IMR-90 (cell line): ENCODE measurements around the gene CCDC142. TPM values are rescaled to one million over a fixed set of nuclear protein-coding genes. Genes with fewer than 3 reads are reported as not detected.

Experiments used
- ATAC-seq: fragments of 200-7000 bp; cut with Tn5 transposase; 2 replicates; pipeline ENCODE4 v1.9.1; 2020; ENCODE audit warnings: low read depth, mild to moderate bottlenecking, moderate library complexity
- BruUV-seq: library from RNA; stranded (reverse); fragments of 400-500 nt; replicated peaks from 2 replicates; lab custom pipeline; 2021; lab: Mats Ljungman, UMichigan
- CTCF ChIA-PET: fragments of 300-600 bp; formaldehyde crosslinking; extraction: SDS; loops from one replicate; lab custom pipeline; 2021; ENCODE audit warnings: antibody characterized with exemption; lab: Yijun Ruan, JAX
- POLR2A ChIA-PET: fragments of 300-600 bp; sonication (Branson Sonifier 250); formaldehyde crosslinking; loops from one replicate; lab custom pipeline; 2022; ENCODE audit warnings: antibody characterized with exemption; ENCODE audit not compliant: unreplicated experiment; lab: Charles Lee
- DNase-seq: peaks from one replicate; pipeline ENCODE4 v3.0.0; 2013
- H2AFZ ChIP-seq: replicated peaks from 2 replicates; pipeline ENCODE3; 2013; ENCODE audit warnings: low read length, mild to moderate bottlenecking; ENCODE audit not compliant: poor library complexity
- H2AK5ac ChIP-seq: 2 replicates; pipeline ENCODE4 v1.6.1; 2013; ENCODE audit warnings: low read depth, low read length, inconsistent platforms
- H2AK9ac ChIP-seq: replicated peaks from 2 replicates; pipeline ENCODE3; 2013; ENCODE audit warnings: mild to moderate bottlenecking, low read depth, low read length, moderate library complexity; ENCODE audit not compliant: poor library complexity
- H2BK120ac ChIP-seq: 2 replicates; pipeline ENCODE4 v1.6.1; 2013; ENCODE audit warnings: low read depth, low read length, inconsistent platforms
- H2BK15ac ChIP-seq: 3 replicates; pipeline ENCODE4 v1.6.1; 2013; ENCODE audit warnings: low read depth, low read length, inconsistent platforms
- H2BK20ac ChIP-seq: 2 replicates; pipeline ENCODE4 v1.6.1; 2013; ENCODE audit warnings: low read depth, mild to moderate bottlenecking, inconsistent platforms, low read length, moderate library complexity
- H2BK5ac ChIP-seq: 2 replicates; pipeline ENCODE4 v1.6.1; 2013; ENCODE audit warnings: mild to moderate bottlenecking, low read depth, low read length, inconsistent platforms; ENCODE audit not compliant: poor library complexity, severe bottlenecking
- H3K14ac ChIP-seq: replicated peaks from 2 replicates; pipeline ENCODE4 v1.6.1; 2013; ENCODE audit warnings: low read depth, low read length, inconsistent platforms
- H3K18ac ChIP-seq: 2 replicates; pipeline ENCODE4 v1.6.1; 2013; ENCODE audit warnings: low read depth, low read length, control low read depth
- H3K23ac ChIP-seq: 2 replicates; pipeline ENCODE4 v1.6.1; 2013; ENCODE audit warnings: low read depth, low read length, inconsistent platforms
- H3K27ac ChIP-seq: 2 replicates; pipeline ENCODE4 v1.5.1; 2013; ENCODE audit warnings: mild to moderate bottlenecking, control low read depth, low read length; ENCODE audit not compliant: insufficient read depth
- H3K27me3 ChIP-seq: 2 replicates; pipeline ENCODE4 v1.6.1; 2013; ENCODE audit warnings: low read length; ENCODE audit not compliant: control insufficient read depth, insufficient read depth
- H3K36me3 ChIP-seq: 2 replicates; pipeline ENCODE4 v1.6.1; 2013; ENCODE audit warnings: low read length, mixed read lengths; ENCODE audit not compliant: control insufficient read depth, insufficient read depth
- H3K4ac ChIP-seq: 2 replicates; pipeline ENCODE4 v1.6.1; 2013; ENCODE audit warnings: low read depth, low read length, inconsistent platforms
- H3K4me1 ChIP-seq: 2 replicates; pipeline ENCODE4 v1.6.1; 2013; ENCODE audit warnings: low read length, mixed read lengths; ENCODE audit not compliant: control insufficient read depth, insufficient read depth
- H3K4me2 ChIP-seq: 2 replicates; pipeline ENCODE4 v1.6.1; 2013; ENCODE audit warnings: low read depth, mild to moderate bottlenecking, control low read depth, low read length, moderate library complexity
- H3K4me3 ChIP-seq: 2 replicates; pipeline ENCODE4 v1.5.1; 2013; ENCODE audit warnings: low read depth, mild to moderate bottlenecking, control low read depth, low read length, moderate library complexity; ENCODE audit not compliant: insufficient read depth
- H3K56ac ChIP-seq: 2 replicates; pipeline ENCODE4 v1.6.1; 2013; ENCODE audit warnings: low read length, inconsistent platforms; ENCODE audit not compliant: insufficient read depth; ENCODE audit errors: extremely low read depth
- H3K79me1 ChIP-seq, 2 experiments: 2 replicates each; pipeline ENCODE4 v1.6.1; 2013; ENCODE audit warnings: low read length in 2 of 2, inconsistent platforms in 1 of 2, low read depth in 1 of 2
- H3K9ac ChIP-seq: 2 replicates; pipeline ENCODE4 v1.6.1; 2013; ENCODE audit warnings: low read depth, low read length, control low read depth
- H3K9me1 ChIP-seq: 2 replicates; pipeline ENCODE4 v1.6.1; 2013; ENCODE audit warnings: low read length, inconsistent platforms; ENCODE audit not compliant: insufficient read depth
- H3K9me3 ChIP-seq: 2 replicates; pipeline ENCODE4 v1.6.1; 2013; ENCODE audit warnings: low read length; ENCODE audit not compliant: control insufficient read depth, insufficient read depth
- H4K20me1 ChIP-seq: 2 replicates; pipeline ENCODE4 v1.6.1; 2013; ENCODE audit warnings: low read length, inconsistent platforms; ENCODE audit not compliant: insufficient read depth
- H4K5ac ChIP-seq: 2 replicates; pipeline ENCODE4 v1.6.1; 2013; ENCODE audit warnings: mild to moderate bottlenecking, low read depth, low read length, control low read depth
- H4K8ac ChIP-seq, 2 experiments: 2 replicates each; pipeline ENCODE4 v1.6.1; 2013; ENCODE audit warnings: low read depth in 2 of 2, low read length in 2 of 2, control low read depth in 1 of 2, inconsistent platforms in 1 of 2
- H4K91ac ChIP-seq: 2 replicates; pipeline ENCODE4 v1.6.1; 2013; ENCODE audit warnings: low read depth, low read length, inconsistent platforms; ENCODE audit not compliant: insufficient read depth
- CTCF ChIP-seq: conservative IDR thresholded peaks from 2 replicates; pipeline ENCODE4 v1.5.1; 2012; ENCODE audit warnings: mild to moderate bottlenecking, low read depth, low read length, improper control_type of control experiment
- ELK1 ChIP-seq: fragments of 150-350 bp; IDR thresholded peaks from 2 replicates; pipeline ENCODE4 v1.6.1; 2016; ENCODE audit warnings: low read depth, mild to moderate bottlenecking, low read length, moderate library complexity, borderline replicate concordance
- MAZ ChIP-seq: IDR thresholded peaks from 2 replicates; pipeline ENCODE4 v1.6.1; 2012; ENCODE audit warnings: low read depth, mild to moderate bottlenecking, low read length, improper control_type of control experiment, moderate library complexity, borderline replicate concordance
- POLR2A ChIP-seq: IDR thresholded peaks from 2 replicates; pipeline ENCODE4 v1.6.1; 2012; ENCODE audit warnings: mild to moderate bottlenecking, low read depth, low read length
- RAD21 ChIP-seq: IDR thresholded peaks from 2 replicates; pipeline ENCODE4 v1.6.1; 2012; ENCODE audit warnings: low read length, improper control_type of control experiment
- SMC3 ChIP-seq: fragments of 150-350 bp; IDR thresholded peaks from 2 replicates; pipeline ENCODE4 v1.6.1; 2016; ENCODE audit warnings: low read depth, mild to moderate bottlenecking, antibody characterized with exemption, low read length, moderate library complexity
- USF2 ChIP-seq: fragments of 150-350 bp; IDR thresholded peaks from 2 replicates; pipeline ENCODE4 v1.6.1; 2017; ENCODE audit warnings: mild to moderate bottlenecking, antibody characterized with exemption, low read length, low read depth
- WGBS, 2 experiments: methylation state at CpG; one replicate each; pipeline versions ENCODE4 v1.1.5 to v1.1.7; 2013; ENCODE audit warnings: missing lambda C conversion rate in 2 of 2; ENCODE audit not compliant: insufficient read length in 1 of 2; ENCODE audit errors: extremely low coverage in 2 of 2; 5-methylcytosine and 5-hydroxymethylcytosine counted together
- dilution Hi-C: fragments of 300-500 bp; cut with HindIII; formaldehyde crosslinking; loops from one replicate; pipeline ENCODE4 v1.14.3; 2018; ENCODE audit warnings: low sequenced_read_pairs; ENCODE audit not compliant: unreplicated experiment
- in situ Hi-C: fragments of 300-500 bp; cut with MboI; formaldehyde crosslinking; loops from 3 replicates; pipeline ENCODE4 v1.14.3; 2019; ENCODE audit warnings: low sequenced_read_pairs, inconsistent platforms, mixed read lengths
- intact Hi-C: fragments of 100-400 bp; cut with micrococcal nuclease; formaldehyde crosslinking; loops from 2 replicates; pipeline ENCODE4 v1.10.0; 2022
- polyA plus RNA-seq, 3 experiments: library from polyadenylated mRNA; depleted of rRNA; stranded (reverse); fragments of >200 nt; gene quantifications; 2 replicates each; pipeline ENCODE4 v1.2.3, GENCODE V29; 2012; ENCODE audit warnings: low replicate concordance in 1 of 3
- total RNA-seq: library from RNA; depleted of rRNA; stranded (reverse); fragments of >200 nt; gene quantifications from 2 replicates; pipeline ENCODE4 v1.2.3, GENCODE V29; 2012

CCDC142 gene
- total and polyA plus RNA-seq, 2 of the 4 experiments (the other 2 are of a cell fraction), result 8.4 to 14.0 TPM

GRCh38 chr2:74436111-74436805 is 46.5 kb downstream of the CCDC142 start:
- dilution Hi-C loops, result no loop called here
- 51% methylated on average over 25 of the region's 43 CpGs; no CpG with 5 or more reads in 1 of the 2 experiments for WGBS, 2 experiments
- Histone ChIP-seq H3K18ac (no peak overlapping the region), H3K14ac (no peak overlapping the region), H2BK5ac (no peak overlapping the region), H4K8ac (no peak overlapping the region), H3K9me3 (no peaks in the 10 kb centered on the region), H3K27ac (no peak overlapping the region), H3K56ac (no peak overlapping the region), H2AK9ac (no peak overlapping the region), H3K23ac (no peak overlapping the region), H2AFZ (no peak overlapping the region), H3K4me2 (no peak overlapping the region), H3K79me1 (peaks cover 23 to 54% of the 10 kb centered on the region in 2 experiments), H2BK20ac (no peak overlapping the region), H2BK15ac (no peak overlapping the region), H4K20me1 (0 out of 2 replicates have a peak, but pooled peaks cover 3% of the 10 kb centered on the region), H3K4me3 (no peak overlapping the region), H3K4ac (peak overlapping the region; percentile 5; the same call in 1 of the 2 replicates), H3K36me3 (peaks cover 9% of the 10 kb centered on the region), H3K27me3 (no peaks in the 10 kb centered on the region), H4K91ac (no peak overlapping the region), H2AK5ac (no peak overlapping the region), H3K9me1 (peaks cover 21% of the 10 kb centered on the region), H3K4me1 (peaks cover 23% of the 10 kb centered on the region), H2BK120ac (no peak overlapping the region), H4K5ac (no peak overlapping the region), H3K9ac (no peak overlapping the region)
- no peak for ATAC-seq
- no TSS peak for BruUV-seq
- ChIA-PET POLR2A (no interaction called here), CTCF (no interaction called here)
- TF ChIP-seq MAZ (no peak), USF2 (no peak), CTCF (no peak), RAD21 (no peak), ELK1 (no peak), SMC3 (no peak), POLR2A (no peak)
- intact Hi-C loops, result no loop called here
- in situ Hi-C loops, result no loop called here
- DNase-seq, result no peak
